Glomerular visceral epithelial cell (primary cell): ENCODE results near the gene MRPL17.
A peak's percentile ranks its signal among the peaks of the same experiment; 100 is the strongest.
"Not testable (repeated sequence)": the region's sequence is repeated elsewhere in the genome, so short reads cannot be mapped to it uniquely, and the experiment has no call there.

Experiments
- DNase-seq: peaks from one replicate; pipeline ENCODE4 v3.0.0-alpha.2; 2016; ENCODE audit errors: extremely low spot score

Gene MRPL17

GRCh38 chr11:6682936-6683861 lies at the start of gene MRPL17:
MRPL17 (minus strand) TSS chr11:6683340; CDS start chr11:6683296, 44 bp downstream.
- DNase-seq = peak; percentile 99

GRCh38 chr11:6727971-6728760 lies 45.0 kb upstream of the MRPL17 start:
- no peak for DNase-seq

- DNase-seq = no peak
Measured at GRCh38 chr11:6725386-6725896, 42.3 kb upstream of the MRPL17 start.

- DNase-seq = no peak
Measured at GRCh38 chr11:6724013-6724412, 40.9 kb upstream of the MRPL17 start.

- DNase-seq = no peak
Measured at GRCh38 chr11:6721343-6721742, 38.2 kb upstream of the MRPL17 start.

GRCh38 chr11:6719576-6719975 lies 36.4 kb upstream of the MRPL17 start:
- no peak for DNase-seq

GRCh38 chr11:6717426-6717825 lies 34.3 kb upstream of the MRPL17 start:
- DNase-seq = no peak

GRCh38 chr11:6711552-6711951 lies 28.4 kb upstream of the MRPL17 start:
- peak; percentile 3 for DNase-seq

GRCh38 chr11:6708876-6709275 lies 25.7 kb upstream of the MRPL17 start:
- no peak for DNase-seq

GRCh38 chr11:6705905-6706535 lies 22.9 kb upstream of the MRPL17 start:
- DNase-seq = peak; percentile 44

- peak; percentile 54 for DNase-seq
Measured at GRCh38 chr11:6703247-6704063, 20.3 kb upstream of the MRPL17 start.

- not testable (repeated sequence) for DNase-seq
Measured at GRCh38 chr11:6701955-6702354, 18.8 kb upstream of the MRPL17 start.

GRCh38 chr11:6695377-6695776 lies 12.2 kb upstream of the MRPL17 start:
- DNase-seq = no peak

- DNase-seq = no peak
Measured at GRCh38 chr11:6694229-6694535, 11.0 kb upstream of the MRPL17 start.

GRCh38 chr11:6693342-6694228 lies 10.4 kb upstream of the MRPL17 start:
- DNase-seq = peak; percentile 78

GRCh38 chr11:6692128-6692527 lies 9.0 kb upstream of the MRPL17 start:
- DNase-seq = no peak

GRCh38 chr11:6690431-6691132 lies 7.4 kb upstream of the MRPL17 start:
- DNase-seq = not testable (repeated sequence)

GRCh38 chr11:6687876-6688275 lies 4.7 kb upstream of the MRPL17 start:
- DNase-seq = no peak

- no peak for DNase-seq
Measured at GRCh38 chr11:6686006-6686405, 2.9 kb upstream of the MRPL17 start.

- DNase-seq = not testable (repeated sequence)
Measured at GRCh38 chr11:6684068-6684467, 928 bp upstream of the MRPL17 start.
